H9 (cell line): Measurements from ENCODE around the gene GPBAR1. TPM values are rescaled to one million over a fixed set of nuclear protein-coding genes. Genes with fewer than 3 reads are reported as not detected.

Experiments used
- DNase-seq: peaks from one replicate; pipeline ENCODE4 v3.0.0-alpha.2; 2017
- H2AFZ ChIP-seq: one replicate; pipeline ENCODE4 v1.6.1; 2013; ENCODE audit warnings: mild to moderate bottlenecking, low read length, control low read depth, moderate library complexity
- H2AK5ac ChIP-seq: 2 replicates; pipeline ENCODE4 v1.6.1; 2013; ENCODE audit warnings: low read length, control low read depth, mixed read lengths; ENCODE audit not compliant: insufficient read length
- H2BK120ac ChIP-seq: one replicate; pipeline ENCODE4 v1.6.1; 2013; ENCODE audit warnings: low read depth, mild to moderate bottlenecking, low read length, control low read depth, inconsistent platforms; ENCODE audit not compliant: poor library complexity, severe bottlenecking
- H2BK12ac ChIP-seq: 2 replicates; pipeline ENCODE4 v1.6.1; 2013; ENCODE audit warnings: low read length, control low read depth, mixed read lengths, low read depth; ENCODE audit not compliant: insufficient read length
- H2BK15ac ChIP-seq: 2 replicates; pipeline ENCODE4 v1.6.1; 2013; ENCODE audit warnings: low read depth, low read length, control low read depth
- H2BK20ac ChIP-seq: one replicate; pipeline ENCODE4 v1.6.1; 2013; ENCODE audit warnings: low read depth, mild to moderate bottlenecking, low read length, control low read depth, inconsistent platforms; ENCODE audit not compliant: poor library complexity, severe bottlenecking
- H2BK5ac ChIP-seq: 2 replicates; pipeline ENCODE4 v1.6.1; 2013; ENCODE audit warnings: low read length, control low read depth, mixed read lengths; ENCODE audit not compliant: insufficient read length
- H3K14ac ChIP-seq: 2 replicates; pipeline ENCODE4 v1.6.1; 2013; ENCODE audit warnings: low read length, control low read depth; ENCODE audit not compliant: insufficient read depth
- H3K18ac ChIP-seq: 2 replicates; pipeline ENCODE4 v1.6.1; 2013; ENCODE audit warnings: low read depth, mild to moderate bottlenecking, mixed read lengths, low read length, control low read depth; ENCODE audit not compliant: insufficient read length
- H3K23ac ChIP-seq: 2 replicates; pipeline ENCODE4 v1.6.1; 2013; ENCODE audit warnings: low read length, control low read depth, mixed read lengths, low read depth; ENCODE audit not compliant: insufficient read length
- H3K23me2 ChIP-seq: 2 replicates; pipeline ENCODE4 v1.6.1; 2013; ENCODE audit warnings: low read depth, mild to moderate bottlenecking, mixed read lengths, low read length, control low read depth; ENCODE audit not compliant: insufficient read length, poor library complexity, severe bottlenecking
- H3K27ac ChIP-seq: 2 replicates; pipeline ENCODE4 v1.5.1; 2013; ENCODE audit warnings: low read length, control low read depth, mixed read lengths, low read depth; ENCODE audit not compliant: insufficient read length
- H3K27me3 ChIP-seq: 2 replicates; pipeline ENCODE4 v1.6.1; 2013; ENCODE audit warnings: low read length, control low read depth, inconsistent platforms; ENCODE audit not compliant: insufficient read depth
- H3K4ac ChIP-seq: 2 replicates; pipeline ENCODE4 v1.6.1; 2013; ENCODE audit warnings: low read depth, mild to moderate bottlenecking, control low read depth, inconsistent platforms, low read length, moderate library complexity
- H3K4me1 ChIP-seq: 2 replicates; pipeline ENCODE4 v1.6.1; 2013; ENCODE audit warnings: low read length, control low read depth, inconsistent platforms; ENCODE audit not compliant: insufficient read depth
- H3K4me2 ChIP-seq: 2 replicates; pipeline ENCODE4 v1.6.1; 2013; ENCODE audit warnings: low read length, control low read depth, mixed read lengths; ENCODE audit not compliant: insufficient read length, insufficient read depth
- H3K56ac ChIP-seq: 2 replicates; pipeline ENCODE4 v1.6.1; 2013; ENCODE audit warnings: low read depth, mild to moderate bottlenecking, mixed read lengths, low read length, control low read depth; ENCODE audit not compliant: insufficient read length
- H3K79me1 ChIP-seq: 2 replicates; pipeline ENCODE4 v1.6.1; 2013; ENCODE audit warnings: low read depth, mild to moderate bottlenecking, moderate library complexity, low read length, control low read depth, inconsistent platforms; ENCODE audit not compliant: insufficient read depth, poor library complexity, severe bottlenecking
- H3K79me2 ChIP-seq: 2 replicates; pipeline ENCODE4 v1.6.1; 2013; ENCODE audit warnings: low read length, control low read depth, inconsistent platforms; ENCODE audit not compliant: insufficient read depth
- H3K9ac ChIP-seq: 2 replicates; pipeline ENCODE4 v1.6.1; 2013; ENCODE audit warnings: low read length, control low read depth, mixed read lengths; ENCODE audit not compliant: insufficient read length; ENCODE audit errors: extremely low read depth
- H3K9me3 ChIP-seq: one replicate; pipeline ENCODE4 v1.6.1; 2013; ENCODE audit warnings: low read depth, low read length, inconsistent platforms; ENCODE audit not compliant: control insufficient read depth
- H3T11ph ChIP-seq: one replicate; pipeline ENCODE4 v1.6.1; 2013; ENCODE audit warnings: mild to moderate bottlenecking, low read length, control low read depth, inconsistent platforms
- H4K20me1 ChIP-seq: one replicate; pipeline ENCODE4 v1.6.1; 2013; ENCODE audit not compliant: control insufficient read depth, insufficient read length, insufficient read depth
- H4K5ac ChIP-seq: 2 replicates; pipeline ENCODE4 v1.6.1; 2013; ENCODE audit warnings: low read depth, mild to moderate bottlenecking, mixed read lengths, low read length, control low read depth; ENCODE audit not compliant: insufficient read length
- H4K8ac ChIP-seq: replicated peaks from 2 replicates; pipeline ENCODE4 v1.6.1; 2013; ENCODE audit warnings: low read length, control low read depth, mixed read lengths, low read depth; ENCODE audit not compliant: insufficient read length
- H4K91ac ChIP-seq: 2 replicates; pipeline ENCODE4 v1.6.1; 2013; ENCODE audit warnings: low read depth, mild to moderate bottlenecking, moderate library complexity, mixed read lengths, low read length, control low read depth; ENCODE audit not compliant: insufficient read length
- H3K27ac Mint-ChIP-seq, 3 experiments: 2 replicates in 2 of 3; 3 replicates in 1 of 3; pipeline ENCODE4 v1.8.0; 2020 to 2021; ENCODE audit warnings: mixed read lengths in 3 of 3, mild to moderate bottlenecking in 1 of 3, moderate library complexity in 1 of 3
- H3K27me3 Mint-ChIP-seq: 2 replicates; pipeline ENCODE4 v1.8.0; 2021; ENCODE audit warnings: low read depth, mild to moderate bottlenecking, moderate library complexity, mixed read lengths
- H3K36me3 Mint-ChIP-seq, 3 experiments: 2 replicates in 2 of 3; 3 replicates in 1 of 3; pipeline ENCODE4 v1.8.0; 2020 to 2021; ENCODE audit warnings: low read depth in 3 of 3, mixed read lengths in 3 of 3; ENCODE audit not compliant: insufficient read depth in 1 of 3
- H3K4me1 Mint-ChIP-seq, 2 experiments: 2 replicates each; pipeline ENCODE4 v1.8.0; 2020; ENCODE audit warnings: mixed read lengths in 2 of 2
- H3K4me3 Mint-ChIP-seq, 2 experiments: 2 replicates in 1 of 2; 3 replicates in 1 of 2; pipeline ENCODE4 v1.8.0; 2020 to 2021; ENCODE audit warnings: mild to moderate bottlenecking in 2 of 2, mixed read lengths in 2 of 2, moderate library complexity in 1 of 2
- H3K9me3 Mint-ChIP-seq, 2 experiments: 2 replicates in 1 of 2; 3 replicates in 1 of 2; pipeline ENCODE4 v1.8.0; 2020; ENCODE audit warnings: mild to moderate bottlenecking in 2 of 2, mixed read lengths in 2 of 2, moderate library complexity in 1 of 2
- CTCF ChIP-seq: fragments of 200-600 bp; sonication (generic); conservative IDR thresholded peaks from 3 replicates; pipeline ENCODE4 v1.8.0; 2021; ENCODE audit warnings: antibody characterized with exemption, mild to moderate bottlenecking
- WGBS: extraction: QIAGEN DNeasy Blood & Tissue Kit; methylation state at CpG from one replicate; pipeline ENCODE4 v1.1.7; 2013; ENCODE audit warnings: missing lambda C conversion rate, low lambda C conversion rate, mixed read lengths; ENCODE audit not compliant: insufficient read length; ENCODE audit errors: extremely low coverage; 5-methylcytosine and 5-hydroxymethylcytosine counted together
- total RNA-seq: library from RNA; stranded (reverse); gene quantifications from 2 replicates; pipeline ENCODE4 v1.2.1, GENCODE V29; 2021

GPBAR1 gene
- total RNA-seq, 1 experiment from 2014 or later = 0.44 TPM

GRCh38 chr2:218216674-218217359 is 44.0 kb upstream of the GPBAR1 start, which contains the start of gene ARPC2:
TSS of gene ARPC2 (plus strand) at chr2:218217189. CDS start at chr2:218217471, 282 bp downstream.
- Histone ChIP-seq H4K8ac (no peak within 1 kb of the TSS), H4K91ac (no peak within 1 kb of the TSS), H3K4ac (no peak within 1 kb of the TSS), H4K5ac (no peak within 1 kb of the TSS), H4K20me1 (no peaks in the 10 kb centered on the region), H2BK15ac (no peak within 1 kb of the TSS), H2BK5ac (no peak within 1 kb of the TSS), H3K4me1 (0 out of 2 replicates have a peak, but pooled peaks cover 3% of the 10 kb centered on the region), H3K79me2 (peaks cover 33% of the 10 kb centered on the region; the same call in 1 of the 2 replicates), H3K23ac (no peak within 1 kb of the TSS), H2BK20ac (no peak within 1 kb of the TSS), H3K14ac (peak within 1 kb of the TSS; percentile 18), H3K79me1 (peaks cover 8% of the 10 kb centered on the region), H3K4me2 (peak within 1 kb of the TSS; percentile 87), H2AFZ (no peak within 1 kb of the TSS), H3K23me2 (peaks cover 11% of the 10 kb centered on the region), H2AK5ac (no peak within 1 kb of the TSS), H3K18ac (peak within 1 kb of the TSS; percentile 60), H3K56ac (no peak within 1 kb of the TSS), H3T11ph (no peak within 1 kb of the TSS), H3K9ac (peak within 1 kb of the TSS; percentile 81), H3K9me3 (no peaks in the 10 kb centered on the region), H2BK120ac (no peak within 1 kb of the TSS), H3K27me3 (no peaks in the 10 kb centered on the region), H2BK12ac (no peak within 1 kb of the TSS), H3K27ac (no peak within 1 kb of the TSS)
- Mint-ChIP-seq H3K27me3 (peaks cover 1% of the 10 kb centered on the region; the same call in 1 of the 2 replicates), H3K4me3 (peak within 1 kb of the TSS; percentile 85 to 91), H3K27ac (peak within 1 kb of the TSS; percentile 73 to 93 (median 82)), H3K9me3 (no peaks in the 10 kb centered on the region), H3K36me3 (peaks cover 0 to 15% (median 15%) of the 10 kb centered on the region in 3 experiments; a peak in 5 of 7 replicates), H3K4me1 (peaks cover 32 to 33% of the 10 kb centered on the region in 2 experiments)
- peak; percentile 87 for DNase-seq
- TF ChIP-seq CTCF = no peak
- no CpG with 5 or more reads among the region's 60 CpGs for WGBS
